GM10248 (cell line): Measurements from ENCODE around the gene PLCL2.

Experiments used
- CTCF ChIA-PET: fragments of 300-600 bp; sonication (Branson Sonifier 250); formaldehyde crosslinking; extraction: SDS; loops from one replicate; lab custom pipeline; 2021; ENCODE audit warnings: antibody characterized with exemption; lab: Yijun Ruan, JAX
- POLR2A ChIA-PET: fragments of 350-650 bp; sonication (Branson Sonifier 250); formaldehyde crosslinking; extraction: SDS; loops from one replicate; lab custom pipeline; 2020; ENCODE audit warnings: antibody characterized with exemption; lab: Yijun Ruan, JAX
- DNase-seq: peaks from one replicate; pipeline ENCODE4 v3.0.0; 2012; ENCODE audit errors: extremely low spot score
- TF ChIP-seq, protein P1 (sequence below): IDR thresholded peaks from 2 replicates; pipeline ENCODE4 v1.5.1; 2012; ENCODE audit warnings: mild to moderate bottlenecking, low read depth; ENCODE audit errors: extremely low read depth, missing control alignments, control extremely low read depth

The PLCL2 gene

GRCh38 chr3:16888356-16888755 is 3.6 kb downstream of the PLCL2 start:
- ChIA-PET CTCF (interaction anchor here (1.4 to 1.7 kb wide), 2 partner anchors 11 to 40 kb away, joined by 3 to 5 read pairs; no protein-coding TSS in a partner anchor), POLR2A (interaction anchor here (1.1 kb wide), 1 partner anchor 11 kb away, joined by 3 read pairs; no protein-coding TSS in a partner anchor)
- DNase-seq, result no peak
- TF ChIP-seq, protein P1, sequence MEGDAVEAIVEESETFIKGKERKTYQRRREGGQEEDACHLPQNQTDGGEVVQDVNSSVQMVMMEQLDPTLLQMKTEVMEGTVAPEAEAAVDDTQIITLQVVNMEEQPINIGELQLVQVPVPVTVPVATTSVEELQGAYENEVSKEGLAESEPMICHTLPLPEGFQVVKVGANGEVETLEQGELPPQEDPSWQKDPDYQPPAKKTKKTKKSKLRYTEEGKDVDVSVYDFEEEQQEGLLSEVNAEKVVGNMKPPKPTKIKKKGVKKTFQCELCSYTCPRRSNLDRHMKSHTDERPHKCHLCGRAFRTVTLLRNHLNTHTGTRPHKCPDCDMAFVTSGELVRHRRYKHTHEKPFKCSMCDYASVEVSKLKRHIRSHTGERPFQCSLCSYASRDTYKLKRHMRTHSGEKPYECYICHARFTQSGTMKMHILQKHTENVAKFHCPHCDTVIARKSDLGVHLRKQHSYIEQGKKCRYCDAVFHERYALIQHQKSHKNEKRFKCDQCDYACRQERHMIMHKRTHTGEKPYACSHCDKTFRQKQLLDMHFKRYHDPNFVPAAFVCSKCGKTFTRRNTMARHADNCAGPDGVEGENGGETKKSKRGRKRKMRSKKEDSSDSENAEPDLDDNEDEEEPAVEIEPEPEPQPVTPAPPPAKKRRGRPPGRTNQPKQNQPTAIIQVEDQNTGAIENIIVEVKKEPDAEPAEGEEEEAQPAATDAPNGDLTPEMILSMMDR, result no peak

DNA sequence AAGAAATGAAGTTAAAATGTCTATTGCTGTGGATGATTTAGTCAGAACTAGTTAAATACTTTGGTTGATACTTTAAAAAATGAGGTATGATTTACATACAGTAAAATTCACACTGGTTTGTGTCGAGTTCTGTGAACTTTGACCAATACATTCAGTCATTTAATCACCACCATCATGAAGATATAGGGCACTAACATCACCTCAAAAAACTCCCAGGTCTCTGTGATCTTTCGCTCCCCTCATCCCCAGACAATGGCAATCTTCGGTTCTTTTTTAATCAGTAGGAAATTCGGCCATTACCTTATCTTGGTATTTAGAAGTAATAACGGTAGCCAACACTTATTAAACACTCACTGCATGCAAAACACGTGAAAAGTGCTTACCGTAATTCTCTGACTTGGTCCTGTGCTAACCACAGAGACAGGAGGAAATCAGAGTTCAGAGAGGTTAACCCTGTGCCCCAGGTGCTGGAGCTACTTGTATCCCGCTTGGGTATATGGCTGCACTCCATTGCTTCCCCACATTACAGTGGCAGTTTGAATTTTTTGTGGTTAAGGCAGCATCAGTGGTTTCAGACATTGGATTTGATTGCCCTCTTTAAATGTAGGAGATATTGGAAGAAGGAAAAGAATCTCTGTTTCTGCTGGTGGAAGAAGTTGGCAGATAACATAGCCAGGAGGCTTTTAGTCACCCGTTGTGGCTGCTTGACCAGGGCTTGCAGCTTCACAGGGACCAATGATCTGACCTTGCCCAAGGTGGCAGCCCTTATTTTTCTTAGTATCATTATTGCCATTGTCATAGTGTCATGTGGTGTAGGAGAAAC is 4.2 kb downstream of the PLCL2 start:
- TF ChIP-seq, protein P1, result no peak
- CTCF ChIA-PET, result interaction anchor here (1.4 to 1.8 kb wide), 3 partner anchors 10 to 39 kb away, joined by 3 to 5 read pairs (median 5); no protein-coding TSS in a partner anchor
- POLR2A ChIA-PET, result interaction anchor here (1.1 kb wide), 1 partner anchor 11 kb away, joined by 3 read pairs; no protein-coding TSS in a partner anchor
- peak; percentile 31 for DNase-seq

GRCh38 chr3:16890597-16891333 is 6.0 kb downstream of the PLCL2 start:
- no peak for DNase-seq
- CTCF ChIA-PET, result interaction anchor here (0.9 to 1.8 kb wide), 2 partner anchors 12 to 26 kb away, joined by 3 to 5 read pairs; no protein-coding TSS in a partner anchor
- POLR2A ChIA-PET, result no interaction called here
- TF ChIP-seq, protein P1, result no peak

DNA sequence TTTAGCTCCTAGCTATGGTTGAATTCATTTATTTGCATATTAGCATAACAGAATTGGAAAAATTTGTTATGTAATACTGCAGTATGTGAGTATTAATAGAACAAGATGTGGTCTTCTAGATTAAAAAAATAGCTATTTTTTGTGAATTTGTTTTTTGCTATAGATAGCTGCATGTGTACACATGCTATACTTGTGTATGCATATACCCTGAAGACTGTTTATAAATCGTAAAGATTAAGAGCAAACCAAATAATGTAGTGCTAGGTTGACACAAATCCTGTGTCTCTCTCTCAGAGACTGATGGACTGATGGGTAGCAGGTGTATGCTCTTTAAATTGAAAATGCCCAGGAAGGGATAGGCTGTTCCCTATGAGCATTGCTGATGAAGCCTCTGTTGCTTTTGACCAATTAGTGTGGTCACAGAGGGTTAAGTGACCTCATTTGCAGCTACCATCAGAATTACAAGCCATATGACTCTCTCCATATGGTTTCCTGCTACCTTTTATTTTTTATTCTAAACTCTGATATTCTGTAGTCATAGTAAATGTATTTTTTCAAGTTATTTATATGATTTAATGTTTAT is 9.0 kb downstream of the PLCL2 start:
- TF ChIP-seq, protein P1, result no peak
- POLR2A ChIA-PET, result no interaction called here

DNA sequence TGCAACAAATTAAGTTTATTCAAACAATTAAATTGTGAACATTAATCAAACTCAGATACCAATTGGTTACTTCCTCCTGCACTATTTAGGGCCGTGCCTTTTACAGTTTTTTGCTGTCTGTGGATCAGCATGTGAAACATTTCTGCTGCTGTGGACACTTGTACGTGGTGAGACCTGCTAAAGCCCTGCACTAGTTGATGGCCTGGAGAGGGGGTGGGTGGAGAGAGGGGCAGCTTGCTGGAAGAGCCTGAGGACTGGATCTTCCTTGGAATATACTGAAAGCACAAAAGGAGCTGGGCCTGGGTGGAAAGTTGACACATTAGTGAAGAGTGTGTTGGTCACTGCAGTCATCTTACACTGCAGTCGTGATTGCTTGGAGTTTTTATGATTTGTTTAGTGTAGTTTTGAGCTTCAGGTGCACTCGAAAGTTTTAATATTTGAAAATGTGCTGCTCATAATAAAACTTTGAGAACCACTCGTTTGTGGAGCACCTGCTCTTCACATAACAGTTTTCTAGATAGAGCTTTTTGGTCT is 11.4 kb downstream of the PLCL2 start:
- CTCF ChIA-PET, result interaction anchor here (1.0 to 4.2 kb wide), 8 partner anchors 9 to 336 kb away, joined by 3 to 23 read pairs (median 3); partner anchors contain the start of gene PLCL2
- TF ChIP-seq, protein P1, result no peak
- DNase-seq, result no peak

More for the DNA sequence above, 9.0 kb downstream of the PLCL2 start:
- no peak for DNase-seq
- CTCF ChIA-PET, result interaction anchor here (1.8 to 4.2 kb wide), 4 partner anchors 10 to 29 kb away, joined by 3 to 23 read pairs (median 5); no protein-coding TSS in a partner anchor

More for the DNA sequence above, 11.4 kb downstream of the PLCL2 start:
- POLR2A ChIA-PET, result interaction anchor here (1.5 kb wide), 1 partner anchor 10 kb away, joined by 4 read pairs; no protein-coding TSS in a partner anchor
